Measurements from ENCODE around the gene MAP3K14. TPM values are rescaled to one million over a fixed set of nuclear protein-coding genes. Genes with fewer than 3 reads are reported as not detected.
"Not testable (repeated sequence)": the region's sequence is repeated elsewhere in the genome, so short reads cannot be mapped to it uniquely, and the experiment has no call there.

MAP3K14 gene
- total RNA-seq, 1 experiment from 2014 or later, result 10.1 TPM

GRCh38 chr17:45302220-45302619, 14.6 kb downstream of the MAP3K14 start:
- DNase-seq (ENCODE audit: low read depth), result not testable (repeated sequence)

- no peak for DNase-seq (ENCODE audit: low read depth)
Measured at GRCh38 chr17:45301674-45302073, 15.1 kb downstream of the MAP3K14 start.

DNA sequence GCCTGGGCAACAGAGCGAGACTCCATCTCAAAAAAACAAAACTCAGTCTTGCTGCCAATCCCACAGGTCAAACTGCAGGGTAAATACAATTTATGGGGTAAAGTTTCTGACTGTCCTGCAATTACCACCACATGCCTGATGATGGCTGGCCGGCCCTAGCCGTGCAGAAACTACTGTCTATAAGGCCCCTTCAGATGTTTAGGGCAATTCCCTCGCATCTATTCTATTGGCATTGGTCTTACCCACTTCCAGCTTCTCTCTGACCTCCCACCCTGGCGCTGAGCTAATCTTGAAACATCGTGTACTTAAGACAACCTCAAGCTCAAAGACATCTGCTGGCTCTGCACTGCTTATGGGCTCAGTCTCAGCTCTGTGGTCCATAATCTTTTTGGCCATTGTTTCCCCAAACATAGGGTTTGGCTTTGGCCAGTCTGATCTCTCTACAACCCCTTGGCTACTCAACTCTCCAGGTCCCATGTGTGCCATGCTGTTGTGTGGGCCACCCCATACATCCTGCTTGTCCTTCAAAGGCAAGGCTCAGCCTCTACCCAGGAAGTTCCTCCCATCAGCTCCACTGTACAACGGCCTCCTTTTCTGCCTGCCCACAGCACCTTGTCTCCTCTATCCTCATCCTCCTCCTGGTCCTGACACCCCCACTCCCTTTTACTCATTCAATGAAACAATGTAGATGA, 16.6 kb downstream of the MAP3K14 start:
- DNase-seq (ENCODE audit: low read depth), result no peak

- DNase-seq (ENCODE audit: low read depth), result no peak
Measured at GRCh38 chr17:45299361-45299760, 17.5 kb downstream of the MAP3K14 start.

DNA sequence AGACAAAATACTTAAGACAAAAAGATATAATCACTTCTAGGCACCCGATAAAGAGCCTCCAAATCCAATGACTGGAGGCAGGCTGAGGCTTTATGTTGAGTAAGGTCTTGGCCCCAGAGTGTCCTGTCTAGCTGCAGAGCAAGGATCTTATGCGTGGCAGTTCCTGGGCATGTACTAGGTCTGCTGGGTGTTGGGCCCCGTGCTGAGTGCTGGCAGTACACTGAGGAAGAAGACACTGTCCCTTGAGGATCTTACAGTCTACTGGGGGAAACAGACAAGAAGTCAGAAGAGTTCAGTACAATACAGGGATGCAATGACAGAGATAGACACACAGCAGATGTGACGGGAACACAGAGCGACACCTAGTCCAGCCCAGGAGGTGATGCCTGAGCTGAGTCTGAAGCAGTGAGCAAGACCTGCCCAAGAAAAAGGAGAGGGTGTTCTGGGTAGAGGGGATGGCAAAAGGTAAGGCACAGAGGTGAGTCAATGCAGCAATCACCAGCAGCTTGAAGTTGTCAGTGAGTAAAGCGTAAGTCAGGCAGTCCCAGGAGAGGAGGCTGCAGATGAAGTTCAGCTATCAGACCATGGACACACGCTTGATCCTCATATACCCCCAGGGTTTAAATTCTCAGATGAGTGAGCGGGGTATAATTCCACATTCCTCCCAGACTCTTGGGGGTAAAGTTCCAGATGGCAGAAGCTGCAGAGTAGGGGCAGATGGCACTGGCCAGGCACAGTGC, 18.1 kb downstream of the MAP3K14 start:
- peak; percentile 75 for DNase-seq (ENCODE audit: low read depth)

DNA sequence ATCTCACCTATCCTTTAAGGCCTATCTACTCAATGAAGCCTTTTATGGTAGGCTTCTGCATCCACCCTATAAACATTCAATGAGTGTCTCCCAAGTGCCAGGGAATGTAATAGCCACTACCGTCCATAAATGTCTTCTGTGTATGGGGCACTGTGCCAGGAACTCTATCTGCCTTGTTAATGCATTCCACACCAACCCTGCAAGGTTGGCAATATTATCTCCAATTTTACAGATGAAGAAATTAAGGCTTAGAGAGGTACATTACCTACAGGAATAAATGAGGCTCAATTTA, 20.0 kb downstream of the MAP3K14 start:
- DNase-seq (ENCODE audit: low read depth), result peak; percentile 81

- peak; percentile 93 for DNase-seq (ENCODE audit: low read depth)
Measured at GRCh38 chr17:45296003-45296832, 20.6 kb downstream of the MAP3K14 start.

- peak; percentile 95 for DNase-seq (ENCODE audit: low read depth)
Measured at GRCh38 chr17:45294506-45294905, 22.3 kb downstream of the MAP3K14 start.

- DNase-seq (ENCODE audit: low read depth), result peak; percentile 98
Measured at GRCh38 chr17:45293413-45294211, 23.2 kb downstream of the MAP3K14 start.

- DNase-seq (ENCODE audit: low read depth), result no peak
Measured at GRCh38 chr17:45292696-45293412, 24.0 kb downstream of the MAP3K14 start.

DNA sequence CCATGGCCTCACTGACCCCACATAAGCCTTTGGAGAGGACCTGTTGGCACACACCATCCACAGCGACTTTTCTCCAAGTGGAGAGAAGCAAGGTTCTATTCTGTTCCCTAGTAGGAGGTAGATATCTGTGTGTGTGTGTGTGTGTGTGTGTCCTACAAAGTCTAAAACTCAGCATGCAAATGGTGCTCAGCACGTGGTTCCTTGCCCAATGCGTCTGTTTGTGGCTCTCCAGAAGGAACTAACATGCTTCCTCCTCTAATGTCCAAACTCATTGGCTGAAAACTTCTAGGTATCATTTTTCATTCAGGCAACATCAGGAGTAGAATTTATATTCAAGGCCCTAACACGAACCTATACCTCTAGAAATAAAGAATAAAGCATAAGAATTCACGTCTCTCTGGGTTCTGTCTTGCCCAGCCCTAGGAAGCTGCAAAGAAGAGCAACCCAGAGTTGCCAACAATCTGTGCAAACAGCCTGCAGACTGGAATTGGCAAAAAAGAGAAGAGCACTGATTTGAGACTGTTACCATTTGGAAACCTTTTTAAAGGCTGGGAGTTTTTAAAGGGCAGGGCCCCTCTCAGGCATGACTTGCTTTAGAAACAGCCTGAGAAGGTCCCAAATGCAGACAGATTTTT, 25.5 kb downstream of the MAP3K14 start:
- DNase-seq (ENCODE audit: low read depth), result no peak

GRCh38 chr17:45290269-45290765, 26.5 kb downstream of the MAP3K14 start:
- DNase-seq (ENCODE audit: low read depth), result no peak

DNA sequence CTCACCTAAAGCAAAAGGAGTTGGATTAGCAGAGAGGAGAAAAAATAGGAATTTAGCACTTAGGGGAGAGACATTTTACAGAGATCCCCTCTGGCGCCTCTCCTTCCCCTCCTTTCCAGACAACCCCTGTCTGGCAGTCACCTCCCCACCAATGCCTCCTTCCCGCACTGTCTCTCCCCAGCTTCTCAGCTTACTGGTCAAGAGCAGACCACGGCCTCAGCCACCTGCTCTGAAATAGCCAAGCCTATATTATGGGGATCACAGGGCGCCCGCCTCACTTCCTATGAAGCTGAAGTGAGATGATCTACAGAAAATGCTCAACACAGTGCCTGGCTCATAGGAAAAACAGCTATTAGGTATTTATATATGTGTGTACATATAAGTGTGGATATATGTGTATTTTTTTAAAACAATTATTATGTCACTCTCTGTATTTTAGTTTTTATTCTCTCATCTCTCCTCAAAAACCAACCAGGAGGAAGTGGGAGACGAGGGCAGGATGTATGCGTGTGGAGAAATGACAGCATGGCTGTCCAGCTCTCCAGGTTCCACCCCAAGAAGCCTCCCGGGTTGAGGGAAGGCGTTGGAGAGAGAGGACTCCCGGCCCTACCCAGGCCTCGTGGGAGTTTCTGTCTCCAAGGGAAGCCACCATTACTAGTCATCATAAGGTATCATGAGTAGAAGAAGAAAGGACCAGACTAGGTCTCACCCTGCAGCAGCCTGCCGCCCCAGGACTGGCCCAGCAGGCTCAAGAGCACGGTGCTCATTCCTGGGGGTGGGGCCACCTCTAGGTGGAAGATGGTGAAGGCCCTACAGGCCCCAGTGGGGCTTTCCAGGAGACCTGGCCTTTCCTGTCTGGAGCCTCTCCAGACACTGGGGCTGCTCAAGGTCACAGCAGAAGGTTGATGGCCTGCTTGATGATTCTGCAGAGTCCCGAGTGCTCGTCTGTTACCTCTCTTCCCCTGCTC, 27.2 kb downstream of the MAP3K14 start:
- no peak for DNase-seq (ENCODE audit: low read depth)

DNA sequence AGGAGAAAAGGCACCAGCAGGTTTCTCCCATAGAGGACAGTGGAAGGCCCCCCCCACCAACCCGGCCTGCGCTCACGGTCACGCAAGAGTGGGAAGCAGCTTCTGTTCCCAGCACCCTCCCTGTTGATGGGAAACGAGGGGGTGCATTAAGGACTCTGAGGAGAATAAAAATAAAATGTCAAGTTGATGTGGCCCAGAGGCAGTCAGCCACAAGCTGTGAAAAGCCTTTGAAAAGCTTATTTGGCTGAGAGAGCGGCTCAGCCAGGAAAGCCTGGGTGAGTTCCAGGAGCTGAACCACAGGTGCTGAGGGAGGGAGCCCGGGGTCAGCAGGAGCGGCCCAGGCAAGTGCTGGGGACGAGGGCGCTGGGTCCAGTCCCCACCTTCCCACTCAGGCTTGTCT, 28.0 kb downstream of the MAP3K14 start:
- no peak for DNase-seq (ENCODE audit: low read depth)

DNA sequence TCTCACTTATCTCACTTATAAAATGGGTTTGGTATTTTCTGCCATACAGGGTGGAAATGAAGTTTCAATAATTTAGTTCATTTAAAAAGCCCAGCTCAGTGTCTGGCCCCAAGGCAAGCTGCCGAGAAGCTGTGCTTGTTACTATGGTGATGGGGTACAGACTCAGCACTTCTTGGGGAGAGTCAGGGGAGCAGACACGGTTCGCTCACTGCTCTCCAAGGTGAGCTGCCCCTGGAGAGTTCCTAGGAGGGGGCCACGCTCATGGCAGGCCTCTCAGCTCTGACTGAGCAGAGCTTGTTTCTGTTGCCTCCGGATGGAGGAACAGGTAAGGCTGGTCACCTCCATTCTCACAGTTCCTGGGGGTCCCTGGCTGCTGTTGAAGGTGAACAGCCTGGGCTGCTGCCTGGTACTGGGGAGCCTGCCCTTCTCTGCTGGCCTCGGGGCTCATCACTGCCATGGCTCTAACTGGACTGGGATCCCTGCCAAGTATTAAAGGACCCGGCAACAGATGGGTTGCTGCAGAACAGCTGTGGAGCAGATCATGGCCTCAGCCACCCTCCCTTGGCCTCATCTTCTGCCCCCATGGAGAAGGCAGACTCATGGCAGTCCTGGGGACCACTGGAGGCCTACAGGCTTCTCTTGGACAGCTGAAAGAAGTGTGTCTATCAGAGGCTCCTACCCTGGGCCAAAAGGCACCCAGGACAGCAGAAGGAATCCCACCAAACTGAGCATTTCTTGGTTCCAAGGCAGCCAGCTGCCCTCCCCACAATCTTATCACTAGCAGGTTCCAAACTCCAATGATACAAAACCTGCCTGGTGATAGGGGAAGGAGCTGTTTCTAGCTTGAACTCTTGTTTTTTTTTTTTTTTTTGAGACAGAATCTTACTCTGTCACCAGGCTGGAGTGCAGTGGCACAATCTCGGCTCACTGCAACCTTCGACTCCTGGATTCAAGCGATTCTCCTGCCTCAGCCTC, 29.0 kb downstream of the MAP3K14 start:
- DNase-seq (ENCODE audit: low read depth), result no peak

DNA sequence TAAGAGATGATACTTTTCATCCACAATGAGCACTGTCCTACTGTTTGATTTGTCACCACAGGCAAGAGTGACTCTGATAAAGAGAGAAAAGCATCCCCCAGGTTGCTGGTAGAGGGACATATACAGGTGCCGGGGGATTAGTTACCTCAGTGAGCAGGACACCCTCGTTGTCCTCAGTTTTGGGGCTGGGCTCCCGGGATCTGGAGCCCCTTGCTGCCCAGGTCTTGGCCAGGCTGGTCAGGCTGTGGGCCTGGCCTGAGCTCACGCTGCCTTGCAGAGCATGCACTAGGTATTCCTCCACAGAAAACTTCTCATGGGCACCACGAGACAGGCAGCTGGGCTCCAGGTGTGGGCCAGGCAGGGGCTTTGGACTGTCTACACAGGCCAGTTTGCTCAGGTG, 30.5 kb downstream of the MAP3K14 start:
- no peak for DNase-seq (ENCODE audit: low read depth)

DNA sequence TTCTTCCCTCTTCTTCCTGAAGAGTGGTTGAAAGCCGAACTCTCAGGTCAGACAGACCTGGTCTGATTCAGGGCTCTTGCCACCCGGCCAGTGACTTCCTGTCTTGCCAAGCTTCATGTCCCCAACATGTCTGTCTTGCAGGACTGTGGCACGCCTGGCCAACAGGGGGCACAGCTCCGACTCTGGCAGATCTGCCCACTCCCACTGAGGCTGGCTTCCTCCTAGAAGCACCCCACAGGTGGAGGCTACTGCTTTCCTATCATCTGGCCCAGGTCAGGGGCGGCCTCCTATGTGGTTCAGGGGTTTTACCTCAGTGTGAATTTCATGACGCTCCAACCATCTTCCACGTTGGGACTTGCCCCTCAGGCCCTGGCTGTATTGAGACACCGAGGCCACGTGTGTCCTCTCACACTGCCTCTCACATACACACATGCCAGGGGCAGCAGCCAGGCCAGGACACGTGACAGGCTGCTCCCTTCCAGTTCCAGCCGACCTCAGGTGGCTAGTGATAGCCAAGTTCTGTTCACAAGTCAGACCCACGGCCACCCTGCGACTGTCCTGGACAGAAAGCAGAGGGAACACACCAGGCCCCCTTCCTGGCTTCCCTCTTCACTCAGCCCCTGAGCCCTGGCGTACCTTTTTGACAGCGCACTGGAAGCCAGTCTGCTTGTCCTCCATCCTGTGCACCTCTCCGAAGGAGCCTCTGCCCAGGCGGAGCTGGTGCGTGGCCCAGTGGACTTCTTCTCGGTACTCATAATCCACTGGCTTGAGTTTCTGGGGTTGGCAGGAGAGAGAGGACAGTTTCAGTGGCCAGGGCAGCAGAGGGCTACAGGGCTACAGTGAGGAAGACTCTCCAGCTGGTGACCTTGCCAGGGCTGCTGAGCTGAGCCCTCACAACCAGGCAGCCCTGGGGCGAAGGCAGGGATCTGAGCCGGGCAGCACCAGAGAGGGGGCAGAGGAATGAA, 32.4 kb downstream of the MAP3K14 start:
- no peak for DNase-seq (ENCODE audit: low read depth)
